GM04504 (cell line): ENCODE results near the gene MUC2.
A peak's percentile ranks its signal among the peaks of the same experiment; 100 is the strongest.

Source experiments
- DNase-seq: peaks from one replicate; pipeline ENCODE4 v3.0.0-alpha.2; 2012; ENCODE audit warnings: low read depth

MUC2 gene

DNA sequence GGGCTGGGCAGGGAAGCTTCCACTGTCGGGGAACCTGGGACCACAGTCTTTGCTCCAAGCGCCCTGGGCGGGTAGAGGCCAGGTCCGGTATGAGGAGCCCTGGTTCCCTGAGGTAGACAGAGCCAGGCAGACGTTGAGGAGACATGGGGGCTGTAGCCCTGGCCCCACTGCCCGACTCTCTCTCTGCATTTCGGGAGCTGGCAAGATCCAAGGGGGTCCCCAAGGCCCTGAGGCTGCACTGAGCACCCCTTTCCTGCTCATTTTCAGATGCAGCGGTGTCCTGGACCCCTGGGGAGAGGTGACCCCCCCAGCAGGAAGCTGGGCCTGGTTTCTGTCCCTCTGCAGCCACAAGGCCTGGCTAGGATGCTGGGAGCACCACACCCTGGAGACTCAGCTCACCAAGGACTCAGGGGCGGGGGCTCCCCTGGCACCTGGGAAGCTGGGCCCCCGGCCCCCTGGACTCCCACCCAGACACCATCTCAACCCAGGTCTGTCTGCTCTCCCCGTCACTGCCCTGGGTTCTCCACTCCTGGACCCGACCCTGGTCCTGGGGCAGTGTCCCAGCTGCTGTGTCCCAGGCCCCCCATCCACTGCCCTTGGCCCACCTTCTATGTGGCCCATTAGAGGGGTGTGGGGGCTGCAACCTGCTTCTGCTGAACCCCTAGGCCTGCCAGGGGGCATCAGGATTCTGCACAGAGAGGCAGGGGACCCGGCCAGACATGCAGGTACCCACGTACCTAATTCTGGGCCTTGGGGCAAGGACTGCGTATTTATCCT is 23.1 kb upstream of the MUC2 start:
- DNase-seq: no peak

DNA sequence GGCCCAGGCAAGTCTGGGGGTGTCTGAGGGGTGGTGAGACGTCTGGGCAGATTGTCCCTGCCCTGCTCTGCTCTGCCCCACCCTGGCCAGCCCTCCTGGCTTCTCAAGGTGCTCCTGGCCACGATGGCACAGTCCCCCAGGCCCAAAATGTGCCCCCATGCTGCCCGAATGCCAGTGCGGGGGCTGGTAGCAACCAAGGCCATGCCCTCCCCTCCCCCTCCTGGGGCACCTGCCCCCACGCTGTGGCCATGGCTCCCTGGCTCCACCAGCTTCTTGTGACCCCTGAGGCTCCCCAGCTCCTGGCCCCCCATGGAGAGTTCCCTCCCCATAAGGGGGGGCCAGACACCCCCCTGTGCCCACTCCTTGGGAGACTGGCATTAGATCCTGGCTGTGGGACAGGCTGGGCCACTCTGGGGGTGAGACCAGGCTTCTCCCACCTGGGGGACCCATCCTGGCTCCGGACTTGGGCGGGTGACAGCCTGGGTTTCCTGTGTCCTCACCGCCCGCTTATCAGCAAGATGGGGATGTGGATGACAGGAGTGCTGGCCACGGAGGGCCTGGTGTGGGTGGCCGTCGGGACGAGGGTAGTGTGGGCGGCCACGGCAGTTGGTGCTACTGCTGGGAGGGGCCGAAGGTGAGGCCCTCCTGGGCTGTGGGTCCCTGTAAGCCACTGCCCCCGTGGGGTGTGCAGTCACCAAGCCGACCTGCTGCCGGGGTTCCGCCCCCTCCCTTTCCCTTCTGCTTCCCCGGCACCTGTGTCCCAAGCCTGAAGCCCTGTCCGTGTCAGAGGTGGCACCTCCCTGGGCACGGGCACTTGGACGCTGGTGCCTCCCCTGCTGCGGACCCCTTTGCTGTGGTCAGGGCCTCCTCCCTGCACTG is 22.3 kb upstream of the MUC2 start:
- no peak for DNase-seq

DNA sequence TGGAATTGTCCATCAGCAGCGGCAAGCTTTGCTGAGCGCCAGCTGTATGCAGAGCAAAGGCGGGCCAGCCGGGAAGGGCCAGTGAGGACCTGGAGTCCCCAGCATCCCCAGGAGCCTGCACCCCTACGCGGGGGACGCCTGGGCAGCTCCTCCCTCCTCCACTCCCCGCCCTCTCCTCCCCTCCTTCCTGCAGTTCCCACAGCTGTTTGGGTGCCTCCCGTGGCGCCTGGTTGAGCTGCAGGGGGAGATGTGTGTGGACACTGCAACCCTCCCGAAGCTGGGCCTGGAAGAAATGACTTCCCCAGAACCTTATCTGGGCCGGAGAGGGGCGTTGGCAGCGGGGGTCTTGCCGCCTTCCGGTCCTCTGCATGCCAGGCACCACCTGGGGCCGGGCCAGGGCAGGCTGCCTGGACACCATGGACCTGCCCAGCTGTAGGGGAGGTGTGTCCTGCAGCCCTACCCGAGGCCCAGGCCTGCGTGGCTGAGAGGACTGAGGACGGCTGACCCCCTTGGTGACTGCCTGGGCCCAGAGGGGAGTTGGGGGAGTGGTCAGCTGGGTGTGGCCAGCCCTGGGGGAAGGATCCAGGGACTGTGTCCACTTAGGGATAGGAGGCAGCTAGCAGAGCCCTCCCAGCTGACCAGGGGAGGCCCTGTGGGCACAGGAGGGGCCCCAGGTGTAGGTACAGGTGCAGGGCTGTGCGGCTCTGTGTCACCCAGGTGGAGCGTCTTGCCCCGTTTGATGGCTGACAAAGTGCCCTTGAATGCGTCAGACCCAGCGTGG is 21.4 kb upstream of the MUC2 start:
- DNase-seq: no peak

DNA sequence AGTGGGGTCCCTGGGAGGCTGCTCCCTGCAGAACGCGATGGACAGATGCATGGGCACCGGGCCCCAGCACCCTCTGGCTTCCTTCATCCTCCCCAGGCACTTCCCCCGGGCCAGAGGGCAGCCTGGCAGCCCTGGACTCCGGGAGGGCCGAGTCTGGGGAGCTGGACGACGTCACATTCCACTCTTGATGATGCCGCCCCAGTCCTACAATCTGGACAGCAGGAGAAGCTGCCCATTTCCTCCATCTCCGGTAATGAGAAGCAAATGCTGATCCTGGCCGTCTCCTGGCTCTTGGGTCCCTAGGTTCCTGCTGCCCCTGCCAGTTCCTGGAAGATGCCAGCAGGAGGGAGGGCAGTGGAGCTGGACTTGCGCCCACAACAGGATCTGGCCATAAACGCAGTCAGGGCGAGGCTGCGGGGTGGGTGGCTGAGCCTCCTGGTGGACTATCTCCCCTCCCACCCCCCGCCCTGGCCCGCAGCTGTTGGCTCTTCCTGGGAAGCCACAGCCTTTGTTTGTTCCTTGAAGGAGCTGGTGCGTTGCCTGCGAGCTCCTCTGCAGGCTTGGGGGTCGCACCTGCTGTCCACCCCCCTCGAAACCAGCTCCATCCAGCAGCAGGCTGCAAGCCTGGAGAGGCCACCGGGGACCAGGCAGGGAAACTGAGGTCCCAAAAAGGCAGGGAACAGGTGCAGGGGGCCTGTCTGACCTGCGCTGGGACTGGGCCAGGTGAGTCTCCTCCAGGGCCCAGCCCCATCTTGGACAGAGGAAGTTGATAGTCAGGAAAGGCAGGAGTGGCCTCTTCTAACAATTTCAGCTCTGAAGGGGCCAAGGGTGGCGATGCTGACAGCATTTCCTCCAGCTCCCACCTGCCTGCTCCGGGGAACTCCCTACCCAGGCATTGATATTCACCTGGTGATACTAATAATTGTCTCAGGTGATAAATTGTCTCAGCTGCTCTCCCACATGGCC is 20.2 kb upstream of the MUC2 start:
- peak; percentile 34 for DNase-seq

DNA sequence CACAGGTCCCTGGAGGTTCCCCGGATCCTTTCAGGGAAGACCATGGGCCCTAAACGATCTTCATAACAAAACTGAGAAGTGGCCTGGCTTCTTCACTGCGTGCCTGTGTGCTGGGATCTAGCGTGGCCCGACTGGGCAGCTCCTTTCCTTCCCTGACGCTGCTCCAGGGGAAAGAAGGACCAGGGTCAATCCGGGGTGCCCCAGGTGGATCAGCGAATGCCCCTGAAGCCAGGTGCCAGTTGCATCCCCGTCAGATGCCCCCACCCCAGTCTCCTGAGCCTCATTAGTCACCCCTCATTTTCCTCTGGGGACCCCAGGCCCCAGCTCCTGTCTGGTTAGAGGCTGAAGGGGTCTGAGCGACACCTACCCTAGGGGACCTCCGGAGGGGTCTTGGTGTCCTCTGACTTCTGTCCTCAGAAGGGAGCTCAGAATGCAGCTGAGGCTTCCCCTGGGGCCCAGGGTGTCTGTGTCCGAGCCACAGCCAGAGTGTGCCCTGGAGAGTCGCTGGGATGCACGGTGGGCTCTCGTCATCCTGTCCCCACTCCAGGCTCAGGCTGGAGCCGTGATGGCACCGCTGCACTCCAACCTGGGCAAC is 19.5 kb upstream of the MUC2 start:
- DNase-seq: no peak

DNA sequence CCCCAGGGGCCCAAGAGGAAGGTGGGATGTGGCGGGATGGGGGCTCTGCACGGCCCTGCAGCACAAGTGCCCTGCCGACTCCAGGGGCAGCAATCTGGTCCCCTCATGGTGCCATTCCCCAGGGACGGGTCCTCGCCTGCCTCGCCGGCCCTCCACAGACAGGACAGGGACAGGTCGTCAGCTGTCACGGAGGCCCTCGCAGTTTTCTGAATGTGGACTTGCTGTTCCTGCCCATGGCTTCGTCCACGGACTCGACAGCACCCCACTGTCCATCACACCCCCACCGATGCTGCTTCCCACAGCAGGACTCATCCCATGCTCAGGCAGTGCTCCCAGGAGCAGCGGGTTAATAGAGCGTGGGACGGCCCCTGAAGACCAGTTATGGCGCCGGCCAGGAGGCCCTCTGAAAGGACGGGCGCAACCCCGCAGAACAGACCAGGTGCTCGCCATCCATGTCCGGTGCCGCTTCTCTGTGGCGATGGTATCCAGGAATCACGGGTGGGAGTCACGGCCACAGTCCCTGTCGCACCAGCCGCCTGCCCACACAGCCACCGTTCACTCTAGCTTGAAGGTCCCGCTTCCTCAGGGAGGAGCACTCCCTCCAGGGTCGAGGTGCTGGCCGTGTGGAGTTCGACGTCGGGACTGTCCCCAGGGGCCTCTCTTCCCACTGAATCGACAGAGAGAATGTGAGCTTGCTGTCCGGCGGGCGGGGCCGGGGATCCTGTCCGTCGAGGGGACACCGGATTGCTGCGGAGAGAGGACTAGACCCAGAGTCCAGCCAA is 18.5 kb upstream of the MUC2 start:
- DNase-seq: no peak

DNA sequence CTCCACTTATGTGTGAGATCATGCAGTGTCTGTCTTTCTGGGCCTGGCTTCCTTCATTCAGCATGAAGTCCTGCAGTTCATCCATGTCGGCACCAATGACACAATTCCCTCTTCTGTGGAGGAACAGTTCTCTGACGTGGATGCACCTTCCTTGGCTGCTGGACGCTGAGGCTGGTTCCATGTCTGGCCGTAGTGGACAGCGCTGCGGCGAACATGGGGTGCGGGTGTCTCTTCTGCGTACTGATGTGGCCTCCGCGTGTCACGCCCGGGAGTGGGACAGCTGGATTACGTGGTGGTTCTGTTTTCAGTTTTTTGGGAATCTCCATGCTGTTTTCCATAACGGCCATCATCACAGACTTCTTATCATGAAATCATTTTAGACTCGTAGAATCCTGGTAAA is 16.9 kb upstream of the MUC2 start:
- no peak for DNase-seq

DNA sequence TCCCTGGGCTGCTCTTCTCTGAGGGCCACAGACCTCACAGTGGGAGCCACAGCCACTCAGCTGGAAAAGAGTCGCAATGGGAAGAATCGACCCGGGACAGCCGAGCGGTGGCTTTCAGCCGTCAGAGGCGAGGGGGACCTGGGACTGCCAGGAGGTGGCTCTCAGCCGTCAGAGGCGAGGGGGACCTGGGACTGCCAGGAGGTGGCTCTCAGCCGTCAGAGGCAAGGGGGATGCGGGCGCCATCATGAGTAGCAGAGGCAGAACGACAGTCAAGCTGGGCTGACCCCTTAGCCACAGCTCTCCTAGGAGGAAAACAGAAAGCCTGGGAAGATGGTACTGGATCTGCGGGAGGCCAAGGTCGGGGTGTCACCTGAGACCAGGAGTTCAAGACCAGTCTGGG is 14.9 kb upstream of the MUC2 start:
- DNase-seq: no peak

DNA sequence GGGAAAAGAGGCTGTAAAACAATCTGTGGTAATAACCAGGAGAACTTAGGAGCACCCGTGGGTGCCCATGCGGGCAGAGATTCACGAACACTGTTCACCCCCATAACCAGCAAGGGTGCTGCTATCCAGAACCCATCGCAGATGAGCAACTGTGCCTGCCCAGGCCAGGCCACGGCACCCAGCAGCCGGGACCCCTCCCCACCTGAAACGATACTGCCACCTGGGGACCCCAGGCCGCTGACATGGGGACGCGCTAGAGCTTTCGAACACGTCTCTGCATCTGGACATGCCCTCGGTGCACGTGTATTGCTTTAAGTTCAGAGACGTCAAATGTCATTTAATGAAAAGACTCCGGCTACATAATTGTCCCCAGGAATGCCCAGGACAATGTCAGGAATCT is 14.3 kb upstream of the MUC2 start:
- DNase-seq: no peak

DNA sequence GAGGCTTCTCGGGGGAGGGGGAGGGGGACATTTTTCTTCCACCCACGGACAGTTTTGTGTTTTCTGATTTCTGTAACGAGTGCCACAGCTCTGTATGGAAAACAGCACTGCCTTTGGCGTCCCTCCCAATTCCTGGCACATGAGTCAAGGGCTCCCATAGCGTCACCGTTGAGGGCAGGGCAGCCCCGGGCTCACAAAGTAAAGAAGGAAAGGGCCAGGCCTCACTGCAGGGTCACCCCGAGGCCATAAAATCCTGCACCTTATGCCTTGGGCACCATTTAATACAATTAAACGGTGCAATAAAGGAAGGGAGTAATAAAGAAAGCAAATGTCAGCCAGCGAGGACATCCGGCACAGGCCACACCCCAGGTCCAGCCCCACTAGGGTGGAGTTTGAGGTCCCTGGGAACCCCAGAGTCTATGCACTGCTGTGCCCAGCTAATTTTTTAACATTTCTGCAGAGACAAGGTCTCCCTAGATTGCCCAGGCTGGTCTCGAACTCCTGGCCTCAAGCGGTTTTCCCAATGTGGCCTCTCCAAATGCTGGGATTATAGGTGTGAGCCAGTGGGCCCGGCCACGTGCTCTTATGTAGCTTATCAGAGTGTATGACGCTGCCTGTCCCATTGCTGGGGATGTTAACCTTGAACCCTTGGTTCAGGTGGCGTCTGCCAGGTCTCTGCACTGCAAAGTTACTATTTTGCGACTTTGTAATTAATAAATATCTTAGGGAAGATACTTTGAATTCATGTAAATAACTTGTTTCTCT is 13.6 kb upstream of the MUC2 start:
- peak; percentile 69 for DNase-seq

DNA sequence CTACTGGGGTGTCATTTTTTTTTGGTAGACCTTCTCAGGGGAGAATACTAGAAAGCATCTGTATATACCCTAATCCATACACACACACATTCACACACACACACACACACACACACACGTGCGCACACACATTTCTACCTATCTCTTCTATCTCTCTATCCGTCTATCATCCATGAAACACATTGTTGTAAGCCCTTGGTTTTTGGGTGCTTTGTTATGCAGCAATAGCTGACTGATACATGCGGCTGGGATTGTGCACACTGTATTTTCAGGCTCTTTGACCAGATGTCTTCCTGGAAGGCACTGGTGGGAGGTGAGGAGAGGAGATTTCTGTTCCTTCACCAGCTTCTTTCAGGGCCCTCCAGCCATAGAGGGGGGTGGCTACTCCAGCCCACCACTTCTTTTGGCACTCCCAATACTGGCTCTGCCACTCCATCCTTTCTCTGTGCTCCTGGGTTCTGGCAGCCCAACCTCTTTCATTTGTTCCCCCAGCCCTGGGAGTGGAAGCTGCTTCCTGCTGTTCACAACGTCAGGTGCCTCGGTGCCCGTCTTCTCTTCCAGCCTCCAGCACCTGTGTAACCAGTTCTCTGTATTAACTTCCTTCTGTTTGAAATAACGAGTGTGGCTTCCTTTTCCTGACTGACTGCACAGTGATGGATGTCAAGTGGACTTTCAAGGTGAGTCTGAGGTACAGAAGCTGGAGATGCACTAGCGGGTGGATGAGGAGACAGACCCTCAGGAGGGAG is 12.4 kb upstream of the MUC2 start:
- DNase-seq: no peak

DNA sequence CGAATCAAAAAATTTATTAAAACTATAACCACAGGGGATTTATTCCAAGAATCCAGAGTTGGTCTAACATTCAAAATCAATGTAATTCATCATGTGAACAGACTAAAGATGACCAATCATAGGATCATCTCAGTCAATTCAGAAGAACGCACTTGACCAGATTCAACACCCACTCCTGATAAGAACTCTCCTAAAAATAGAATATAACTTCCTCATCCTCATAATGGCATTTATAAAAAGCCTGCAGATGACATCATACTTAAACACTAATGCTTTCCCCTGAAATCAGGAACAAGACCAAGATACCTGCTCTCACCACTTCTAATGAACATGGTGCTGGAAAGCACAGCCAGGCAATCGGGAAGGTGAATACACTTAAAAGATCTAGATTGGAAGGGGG is 10.5 kb upstream of the MUC2 start:
- DNase-seq: no peak

DNA sequence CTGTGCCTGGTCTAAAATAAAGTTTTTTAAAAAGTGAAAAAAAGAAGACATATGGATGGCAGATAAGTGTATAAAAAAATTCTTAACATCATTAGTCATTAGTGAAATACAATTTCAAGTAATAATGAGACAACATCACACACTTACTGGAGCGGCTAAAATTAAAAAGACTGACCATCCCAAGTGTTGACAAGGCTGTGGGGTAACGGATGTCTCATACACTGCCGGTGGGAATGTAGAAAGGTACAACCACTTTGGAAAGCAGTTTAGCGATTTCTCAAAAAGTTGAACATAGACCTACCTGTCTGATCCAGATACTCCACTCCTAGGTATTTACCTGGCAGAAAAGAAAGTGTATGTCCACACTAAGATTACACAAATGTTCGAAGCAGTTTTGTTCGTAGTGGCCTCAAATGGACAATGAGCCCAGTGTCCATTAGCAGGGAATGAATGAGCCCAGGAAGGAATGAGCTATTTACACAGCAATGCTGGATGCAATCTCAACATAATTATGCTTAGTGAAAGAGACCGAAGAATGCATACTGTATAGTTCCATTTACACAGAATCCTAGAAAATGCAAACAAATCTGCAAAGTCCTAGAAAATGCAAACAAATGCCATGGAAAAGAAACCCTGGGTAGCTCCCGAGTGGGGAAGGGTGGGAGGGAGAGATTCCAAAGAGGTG is 6.7 kb upstream of the MUC2 start:
- DNase-seq: no peak

DNA sequence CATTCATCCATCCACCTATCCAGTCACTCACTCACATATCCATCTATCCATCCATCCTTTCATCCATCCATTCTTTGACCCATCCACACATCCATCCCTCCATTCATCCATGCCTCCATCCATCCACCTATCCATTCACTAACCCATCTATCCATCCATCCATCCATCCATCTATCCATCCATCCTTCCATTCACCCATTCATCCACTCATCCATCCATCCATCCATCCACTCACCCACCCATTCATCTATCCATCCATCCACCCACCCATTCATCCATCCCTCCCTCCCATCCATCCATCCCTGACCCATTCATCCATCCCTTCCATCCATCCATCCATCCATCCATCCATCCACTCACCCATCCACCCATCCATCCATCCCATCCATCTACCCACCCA is 4.9 kb upstream of the MUC2 start:
- no peak for DNase-seq

DNA sequence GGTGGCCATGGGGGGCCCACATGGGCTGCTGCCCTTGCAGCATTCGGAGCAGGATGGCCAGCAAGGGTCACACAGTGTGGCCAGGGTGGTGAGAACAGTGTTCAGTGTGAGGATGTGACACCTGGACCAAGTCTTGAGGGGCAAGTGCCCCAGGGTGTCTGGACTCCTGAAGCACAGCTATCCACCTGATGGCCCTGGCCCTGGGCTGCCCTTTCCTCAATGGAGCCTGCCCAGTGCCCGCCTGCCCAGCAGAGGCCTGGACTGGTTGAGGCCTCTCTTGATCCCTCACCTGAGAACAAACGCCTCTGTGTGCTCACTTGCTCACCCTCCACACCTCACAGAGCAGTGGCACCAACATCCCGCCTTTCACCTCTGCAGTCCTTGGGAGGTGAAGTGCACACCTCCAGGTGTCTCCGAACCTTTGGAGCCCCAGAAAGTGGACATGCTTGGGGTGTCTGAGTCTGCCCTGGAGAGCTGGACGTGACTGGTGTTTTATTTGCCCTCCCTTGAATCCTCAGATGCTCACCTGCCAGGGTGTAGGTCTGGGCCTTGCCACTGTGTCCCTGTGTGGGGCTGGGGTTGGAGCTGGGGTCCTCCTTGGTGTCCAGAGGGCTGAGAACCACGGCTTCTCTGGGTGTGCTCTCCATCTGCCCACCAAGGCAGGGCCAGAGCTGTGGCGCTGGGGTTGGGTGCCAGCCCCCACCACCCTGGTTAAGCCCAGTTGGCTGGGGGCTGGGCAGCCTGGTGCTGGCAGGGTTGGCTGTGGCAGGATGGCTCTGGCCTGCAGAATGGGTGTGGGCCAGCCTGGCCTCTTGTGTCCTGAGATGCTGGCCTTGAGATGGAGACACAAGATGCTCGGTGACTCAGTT is 3.8 kb upstream of the MUC2 start:
- no peak for DNase-seq

DNA sequence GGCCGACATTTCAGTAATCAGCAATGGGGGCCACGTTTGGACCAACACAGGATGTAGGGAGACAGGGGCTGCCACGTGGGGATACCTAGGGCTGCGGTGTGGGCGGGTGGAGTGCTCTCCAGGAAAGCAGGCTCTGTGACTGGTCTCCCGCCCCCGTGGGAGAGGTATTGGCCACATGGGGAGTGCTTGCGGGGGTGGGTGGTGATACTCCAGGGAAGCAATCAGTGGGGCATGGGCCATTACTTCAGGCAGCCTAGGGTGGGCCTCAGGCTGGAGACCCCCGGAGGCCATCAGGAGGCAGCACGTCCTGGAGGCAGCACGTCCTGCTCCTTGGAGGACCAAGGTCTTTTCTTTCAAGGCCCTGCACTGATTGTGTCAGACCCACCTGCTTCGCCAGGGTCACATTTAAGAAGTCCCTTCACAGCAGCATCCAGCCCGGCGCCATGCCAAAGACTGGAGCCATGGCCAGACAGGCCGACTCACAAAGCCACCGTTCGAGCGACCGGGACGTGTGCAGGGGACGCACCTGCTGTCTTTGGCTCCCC is 3.0 kb upstream of the MUC2 start:
- DNase-seq: no peak
